NT2/D1 (cell line): ENCODE measurements around the gene TAS1R3.

Experiments
- DNase-seq: peaks from one replicate; pipeline ENCODE4 v3.0.0-alpha.2; 2011; ENCODE audit warnings: low read depth, low spot score
- H3K27me3 ChIP-seq: 2 replicates; pipeline ENCODE4 v1.6.0; 2011; ENCODE audit warnings: mild to moderate bottlenecking; ENCODE audit not compliant: insufficient read length, insufficient read depth
- H3K36me3 ChIP-seq: 2 replicates; pipeline ENCODE4 v1.6.1; 2011; ENCODE audit warnings: mild to moderate bottlenecking, low read length, mixed read lengths; ENCODE audit not compliant: insufficient read depth, insufficient read length
- H3K4me1 ChIP-seq: 2 replicates; pipeline ENCODE4 v1.5.1; 2011; ENCODE audit not compliant: insufficient read depth, insufficient read length
- H3K4me3 ChIP-seq: 2 replicates; pipeline ENCODE4 v1.5.1; 2011; ENCODE audit warnings: low read depth; ENCODE audit not compliant: insufficient read length
- H3K9ac ChIP-seq: 2 replicates; pipeline ENCODE4 v1.6.0; 2011; ENCODE audit warnings: low read depth; ENCODE audit not compliant: insufficient read length
- H3K9me3 ChIP-seq: 2 replicates; pipeline ENCODE4 v1.5.1; 2011; ENCODE audit warnings: mild to moderate bottlenecking, low read length; ENCODE audit not compliant: insufficient read depth
- SUZ12 ChIP-seq: IDR thresholded peaks from 2 replicates; pipeline ENCODE4 v1.6.1; 2011; ENCODE audit not compliant: insufficient read length, insufficient read depth; ENCODE audit errors: extremely low read depth
- YY1 ChIP-seq: IDR thresholded peaks from 2 replicates; pipeline ENCODE4 v1.6.1; 2011; ENCODE audit not compliant: insufficient read length, insufficient read depth
- ZNF274 ChIP-seq: IDR thresholded peaks from 2 replicates; pipeline ENCODE4 v1.6.1; 2011; ENCODE audit warnings: mild to moderate bottlenecking, low read depth, low read length

TAS1R3 gene

DNA sequence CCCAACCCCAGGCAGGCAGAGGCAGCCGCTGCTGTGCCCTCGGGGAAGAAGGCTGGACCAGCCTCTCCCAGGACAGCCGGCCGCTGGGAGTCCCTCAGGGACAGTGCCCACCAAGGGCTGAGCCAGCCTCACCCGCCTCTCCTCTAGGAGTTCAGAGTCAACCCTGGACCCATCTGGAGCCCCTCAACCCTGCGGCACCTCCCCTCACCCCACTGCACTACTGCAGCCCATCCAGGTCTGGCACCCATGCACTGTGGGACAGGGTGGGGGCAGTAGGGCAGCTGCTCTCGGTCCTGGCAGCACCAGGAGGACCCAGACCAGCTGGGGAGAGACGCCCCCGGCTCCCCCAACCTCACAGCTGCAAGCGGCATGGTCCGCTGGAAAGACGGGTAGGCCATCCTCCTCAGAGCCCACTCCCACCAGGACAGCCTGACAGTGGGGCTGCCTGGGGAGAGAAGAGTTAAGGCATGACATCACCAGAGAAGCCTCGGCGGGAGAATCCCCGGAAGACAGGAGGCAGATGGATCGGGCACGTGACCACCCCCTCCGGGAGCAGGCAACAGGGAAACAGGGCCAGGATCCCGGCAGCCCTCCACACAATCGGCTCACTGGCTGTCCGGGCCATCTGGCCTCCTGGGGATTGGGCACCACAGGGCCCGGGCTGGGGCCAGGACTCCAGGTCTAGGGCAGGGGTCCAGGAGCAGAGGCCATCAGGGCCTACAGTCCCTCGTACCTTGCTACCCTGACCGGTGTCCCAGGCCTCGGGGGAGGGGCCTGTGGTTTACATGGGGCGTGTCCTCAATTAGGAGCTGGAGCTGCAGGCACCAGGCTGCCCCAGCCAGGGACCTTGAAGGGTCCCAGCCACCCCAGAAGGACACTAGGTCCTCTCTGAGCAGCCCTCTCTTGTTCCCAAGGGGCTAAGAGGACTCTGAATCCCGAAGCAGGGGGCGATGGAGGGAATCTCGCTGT, 26.5 kb upstream of the TAS1R3 start:
- Histone ChIP-seq H3K36me3 (peaks cover 11% of the 10 kb centered on the region), H3K4me3 (peak overlapping the region; percentile 27), H3K4me1 (peaks cover 21% of the 10 kb centered on the region), H3K27me3 (no peaks in the 10 kb centered on the region), H3K9me3 (no peaks in the 10 kb centered on the region), H3K9ac (peak overlapping the region; percentile 92)
- DNase-seq = no peak
- TF ChIP-seq YY1 = no peak
- no peak for TF ChIP-seq SUZ12
- TF ChIP-seq ZNF274 = no peak

DNA sequence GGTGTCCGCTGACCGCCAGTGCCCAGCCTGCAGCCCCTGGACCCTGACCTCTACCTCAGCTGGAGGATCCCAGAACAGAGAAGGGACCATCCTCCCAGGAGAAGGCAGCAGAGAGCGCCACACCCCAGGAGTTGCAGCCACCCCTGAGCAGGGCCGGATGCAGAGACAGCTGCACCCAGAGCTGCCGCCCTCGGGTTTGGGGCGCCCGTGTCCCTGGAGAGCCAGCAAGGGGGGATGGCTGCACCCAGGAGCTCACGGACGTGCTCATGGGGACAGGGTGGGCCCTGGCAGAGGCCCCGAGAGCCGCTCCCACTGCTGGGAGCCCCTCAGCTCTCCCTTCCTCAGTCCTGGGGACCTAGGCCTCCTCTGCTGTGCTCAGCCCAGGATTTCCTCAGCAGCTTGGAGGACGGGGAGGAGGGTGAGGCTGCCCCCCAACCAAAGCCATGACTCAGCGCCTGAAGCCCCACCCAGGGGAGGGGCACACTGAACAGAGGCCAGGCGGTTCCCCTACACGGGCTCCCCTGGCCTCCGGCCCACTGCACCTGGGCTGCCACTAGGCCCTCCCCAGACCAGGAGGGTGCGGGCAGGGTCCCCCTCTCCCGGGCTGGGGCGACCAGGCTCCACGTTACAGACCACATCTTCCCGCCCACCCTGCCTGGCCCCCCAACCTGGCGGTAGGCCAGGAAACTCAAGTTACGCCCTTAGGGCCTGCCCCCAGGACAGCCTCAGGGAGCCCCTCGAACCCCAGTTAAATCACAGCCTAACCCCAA, 25.6 kb upstream of the TAS1R3 start:
- peak overlapping the region; percentile 92 for H3K9ac ChIP-seq
- H3K27me3 ChIP-seq = no peaks in the 10 kb centered on the region
- no peak for DNase-seq
- peak overlapping the region; percentile 27 for H3K4me3 ChIP-seq
- no peaks in the 10 kb centered on the region for H3K9me3 ChIP-seq
- H3K4me1 ChIP-seq = peaks cover 25% of the 10 kb centered on the region
- no peak for TF ChIP-seq SUZ12
- TF ChIP-seq ZNF274 = no peak
- no peak for TF ChIP-seq YY1
- peaks cover 19% of the 10 kb centered on the region for H3K36me3 ChIP-seq

DNA sequence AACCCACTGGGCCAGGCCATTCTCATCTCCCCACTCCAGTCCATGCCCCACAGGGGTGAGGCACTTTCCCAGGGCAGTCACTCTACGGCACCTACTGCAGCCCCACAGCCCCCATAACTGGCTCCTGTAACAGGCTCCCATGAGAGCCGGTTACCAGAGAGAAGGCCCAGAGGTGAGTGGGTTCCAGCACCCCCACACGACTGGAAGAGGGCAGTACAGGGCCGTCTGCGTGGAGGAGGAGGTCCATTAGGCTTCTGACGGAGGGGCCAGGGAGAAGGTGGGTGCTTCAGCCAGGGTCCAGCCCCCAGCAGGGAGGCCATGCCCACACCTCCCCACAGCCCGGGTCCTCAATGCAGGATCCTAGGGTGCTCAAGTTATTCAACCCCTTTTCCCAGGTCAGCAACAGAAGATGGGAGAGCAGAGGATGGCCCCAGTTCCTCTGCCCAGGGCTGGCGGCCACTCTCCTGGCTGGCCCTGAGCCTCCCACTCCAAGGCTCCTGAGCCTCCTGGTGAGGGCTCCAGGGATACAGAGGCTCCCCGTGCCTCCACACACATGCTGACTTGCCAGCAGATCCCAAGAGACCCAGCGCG, 24.9 kb upstream of the TAS1R3 start:
- no peak for DNase-seq
- peak overlapping the region; percentile 72 for H3K4me3 ChIP-seq
- H3K9me3 ChIP-seq = no peaks in the 10 kb centered on the region
- H3K27me3 ChIP-seq = no peaks in the 10 kb centered on the region
- H3K4me1 ChIP-seq = peaks cover 26% of the 10 kb centered on the region
- TF ChIP-seq SUZ12 (no peak), YY1 (no peak), ZNF274 (no peak)
- H3K36me3 ChIP-seq = peaks cover 24% of the 10 kb centered on the region
- H3K9ac ChIP-seq = peak overlapping the region; percentile 92

DNA sequence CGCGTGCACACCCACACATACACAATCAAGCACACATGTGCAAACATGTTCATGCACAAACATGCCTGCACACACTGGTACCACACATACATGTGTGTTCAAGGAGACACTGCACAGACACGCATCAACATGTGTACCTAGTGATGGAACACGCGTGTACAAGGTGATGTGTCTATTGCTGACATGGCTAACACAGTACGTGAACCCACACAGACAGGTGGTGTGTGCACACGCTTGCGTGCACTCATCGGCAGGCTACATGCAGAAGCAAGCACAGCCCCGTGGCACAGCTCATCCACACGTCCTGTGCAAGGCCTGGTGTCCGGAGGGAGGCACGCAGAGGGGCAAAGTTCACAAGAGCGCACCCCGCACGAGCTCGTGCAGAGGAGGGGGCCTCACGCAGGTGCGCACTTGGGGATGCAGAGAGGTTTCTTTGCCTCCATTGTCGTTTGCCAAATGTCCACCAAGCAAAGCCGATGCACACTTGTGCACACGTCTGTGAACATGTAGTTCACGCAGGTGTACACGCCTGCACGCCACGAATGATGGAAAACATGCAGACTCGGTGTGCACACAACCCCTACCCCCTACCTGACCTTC, 24.3 kb upstream of the TAS1R3 start:
- no peak for TF ChIP-seq SUZ12
- no peak for TF ChIP-seq ZNF274
- TF ChIP-seq YY1 = no peak
- no peak for DNase-seq
- Histone ChIP-seq H3K4me1 (peaks cover 26% of the 10 kb centered on the region), H3K4me3 (peak overlapping the region; percentile 72), H3K27me3 (no peaks in the 10 kb centered on the region), H3K9ac (peak overlapping the region; percentile 92), H3K9me3 (no peaks in the 10 kb centered on the region), H3K36me3 (peaks cover 30% of the 10 kb centered on the region)

DNA sequence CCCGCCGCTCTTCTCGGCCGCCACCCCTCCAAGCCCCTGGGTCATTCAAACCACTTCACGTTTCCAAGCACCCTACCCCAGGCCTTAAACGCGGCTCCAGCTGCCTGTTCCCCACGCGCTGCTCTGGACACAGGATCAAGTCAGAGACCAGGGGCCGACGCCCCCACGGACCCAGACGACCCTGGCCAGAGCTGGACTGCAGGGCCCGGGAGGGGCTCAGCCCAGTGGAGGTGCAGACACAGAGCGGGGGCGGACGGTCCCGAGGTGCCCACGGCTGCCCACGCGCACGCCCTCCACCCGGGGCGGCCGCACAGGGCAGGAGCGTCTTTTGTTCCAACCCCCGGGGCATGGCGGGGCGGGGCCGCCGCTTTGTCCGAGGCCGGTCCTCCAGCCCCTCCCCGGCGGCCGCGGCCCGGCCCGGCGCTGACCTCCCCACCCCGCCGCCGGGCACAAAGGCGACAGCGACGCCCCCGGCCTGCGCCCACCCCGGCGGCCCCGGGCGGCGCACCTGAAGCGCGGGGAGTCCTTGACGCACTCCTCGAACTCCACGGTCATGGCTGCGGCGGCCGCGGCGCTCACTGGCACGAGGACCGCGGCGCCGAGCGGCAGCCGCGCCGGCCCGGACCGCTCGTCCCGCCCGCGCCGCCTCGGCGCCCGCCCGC, 23.7 kb upstream of the TAS1R3 start:
- H3K9ac ChIP-seq = peak overlapping the region; percentile 92
- DNase-seq = no peak
- H3K4me3 ChIP-seq = peak overlapping the region; percentile 72
- no peak for TF ChIP-seq YY1
- TF ChIP-seq SUZ12 = no peak
- no peak for TF ChIP-seq ZNF274
- no peaks in the 10 kb centered on the region for H3K9me3 ChIP-seq
- H3K27me3 ChIP-seq = no peaks in the 10 kb centered on the region
- peaks cover 35% of the 10 kb centered on the region for H3K36me3 ChIP-seq
- H3K4me1 ChIP-seq = peaks cover 24% of the 10 kb centered on the region

DNA sequence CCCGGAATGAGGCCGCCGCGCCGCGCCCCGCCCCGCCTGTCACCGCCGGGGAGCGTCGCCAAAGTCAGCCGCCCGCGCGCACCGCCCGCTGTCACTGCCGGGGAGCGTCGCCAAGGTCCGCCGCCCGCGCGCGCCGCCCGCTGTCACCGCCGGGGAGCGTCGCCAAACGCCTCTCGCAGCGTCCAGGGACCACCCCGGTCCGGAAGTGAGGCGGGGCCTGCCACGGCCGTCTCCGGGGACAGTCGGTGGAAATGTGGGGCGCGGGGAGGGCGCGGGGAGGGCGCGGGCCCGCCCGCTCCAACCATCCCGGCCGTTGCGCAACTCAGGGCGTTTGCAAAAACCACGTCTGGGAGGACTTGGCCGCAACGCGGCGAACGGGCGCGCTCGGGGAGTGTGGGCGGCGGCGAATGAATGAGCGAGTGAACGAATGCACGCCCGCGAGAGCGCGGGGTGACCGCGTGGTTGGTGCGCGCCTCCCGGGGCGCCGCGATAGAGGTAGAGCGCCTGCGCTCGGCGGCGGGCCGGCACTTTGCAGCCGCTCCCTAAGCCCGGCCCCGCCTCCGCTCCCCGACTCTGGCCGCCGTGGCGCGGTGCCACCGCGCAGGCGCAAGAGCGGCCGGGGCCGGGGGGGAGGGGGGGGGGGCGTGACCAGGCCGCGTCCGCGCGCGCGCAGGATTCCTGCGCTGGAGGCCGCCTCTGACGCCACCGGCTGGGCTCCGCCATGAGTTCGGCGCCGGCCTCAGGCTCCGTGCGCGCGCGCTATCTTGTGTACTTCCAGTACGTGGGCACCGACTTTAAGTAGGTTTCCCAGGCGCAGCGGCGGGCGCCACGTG, 22.9 kb upstream of the TAS1R3 start, which contains the start of the genes ACAP3 and PUSL1:
TSS of gene ACAP3 (minus strand) at position 8 of the 833 bp plus-strand sequence. CDS start 115 bp downstream, outside the sequence.
TSS of gene PUSL1 (plus strand) at position 675 of the 833 bp plus-strand sequence. CDS start at position 722, 47 bp downstream.
- peak; percentile 71 for DNase-seq
- Histone ChIP-seq H3K4me1 (peaks cover 18% of the 10 kb centered on the region), H3K36me3 (peaks cover 42% of the 10 kb centered on the region), H3K9ac (peak within 1 kb of the TSS; percentile 92), H3K9me3 (no peaks in the 10 kb centered on the region), H3K4me3 (peak within 1 kb of the TSS; percentile 72), H3K27me3 (no peaks in the 10 kb centered on the region)
- no peak for TF ChIP-seq ZNF274
- TF ChIP-seq SUZ12 = no peak
- no peak for TF ChIP-seq YY1
